PC-3 (cell line): ENCODE results near the gene SCCPDH.

ENCODE experiments used
- EZH2 ChIP-seq: fragments of 300-600 bp; sonication (generic); IDR thresholded peaks from one replicate; pipeline ENCODE4 v1.6.1; 2017; ENCODE audit warnings: antibody characterized with exemption, mild to moderate bottlenecking, low read length; ENCODE audit not compliant: unreplicated experiment
- EZH2phosphoT487 ChIP-seq: fragments of 300-600 bp; sonication (generic); IDR thresholded peaks from 2 replicates; pipeline ENCODE4 v1.6.1; 2018; ENCODE audit warnings: mild to moderate bottlenecking, antibody characterized with exemption, low read length, borderline replicate concordance
- TF ChIP-seq, protein P1 (sequence below): fragments of 300-600 bp; sonication (generic); conservative IDR thresholded peaks from 2 replicates; pipeline ENCODE4 v1.5.1; 2017; ENCODE audit warnings: antibody characterized with exemption, low read depth, mild to moderate bottlenecking, low read length

DNA sequence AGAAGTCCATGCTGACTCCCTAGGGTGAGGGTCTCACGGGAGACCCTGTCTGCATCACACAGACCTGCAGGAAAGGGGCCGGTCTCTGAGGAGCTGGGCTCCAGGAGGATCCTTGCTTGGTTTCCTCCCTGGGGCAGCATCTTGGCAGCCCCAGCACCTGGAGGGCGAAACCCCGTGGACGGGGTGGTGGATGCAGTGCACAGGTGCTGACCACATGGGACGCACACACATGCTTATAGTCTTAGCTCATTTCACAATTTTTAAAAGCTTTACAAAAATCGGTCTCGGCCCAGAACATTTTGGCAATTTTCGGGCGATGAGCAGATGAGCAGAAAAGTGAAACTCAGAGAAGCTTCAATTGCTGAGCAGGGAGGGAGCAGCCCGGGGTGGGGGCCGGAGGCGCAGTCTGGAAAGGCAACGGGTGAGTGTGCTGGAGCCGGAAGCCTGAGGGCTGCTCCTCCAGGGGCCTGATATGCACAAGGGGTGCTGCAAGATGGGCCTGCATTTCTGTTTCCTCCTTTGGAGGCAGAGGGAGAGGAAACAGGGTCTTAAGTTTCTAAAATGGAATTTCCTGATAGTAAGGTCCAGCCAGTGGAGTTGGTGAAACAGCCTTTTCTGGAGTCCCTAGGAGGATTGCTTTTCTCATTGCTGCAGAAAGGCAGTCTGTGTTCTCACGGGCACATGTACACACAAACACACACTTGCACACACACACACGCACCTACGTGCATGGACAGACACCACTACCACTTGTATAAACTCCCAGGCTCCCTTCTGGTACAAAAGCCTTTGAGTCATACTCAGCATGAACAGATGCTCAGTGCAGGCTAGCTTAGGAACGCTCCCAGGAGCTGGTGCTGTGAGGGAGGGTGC lies 60.6 kb downstream of the SCCPDH start:
- TF ChIP-seq, protein P1, sequence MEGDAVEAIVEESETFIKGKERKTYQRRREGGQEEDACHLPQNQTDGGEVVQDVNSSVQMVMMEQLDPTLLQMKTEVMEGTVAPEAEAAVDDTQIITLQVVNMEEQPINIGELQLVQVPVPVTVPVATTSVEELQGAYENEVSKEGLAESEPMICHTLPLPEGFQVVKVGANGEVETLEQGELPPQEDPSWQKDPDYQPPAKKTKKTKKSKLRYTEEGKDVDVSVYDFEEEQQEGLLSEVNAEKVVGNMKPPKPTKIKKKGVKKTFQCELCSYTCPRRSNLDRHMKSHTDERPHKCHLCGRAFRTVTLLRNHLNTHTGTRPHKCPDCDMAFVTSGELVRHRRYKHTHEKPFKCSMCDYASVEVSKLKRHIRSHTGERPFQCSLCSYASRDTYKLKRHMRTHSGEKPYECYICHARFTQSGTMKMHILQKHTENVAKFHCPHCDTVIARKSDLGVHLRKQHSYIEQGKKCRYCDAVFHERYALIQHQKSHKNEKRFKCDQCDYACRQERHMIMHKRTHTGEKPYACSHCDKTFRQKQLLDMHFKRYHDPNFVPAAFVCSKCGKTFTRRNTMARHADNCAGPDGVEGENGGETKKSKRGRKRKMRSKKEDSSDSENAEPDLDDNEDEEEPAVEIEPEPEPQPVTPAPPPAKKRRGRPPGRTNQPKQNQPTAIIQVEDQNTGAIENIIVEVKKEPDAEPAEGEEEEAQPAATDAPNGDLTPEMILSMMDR = no peak
- TF ChIP-seq EZH2 (no peak), EZH2phosphoT487 (no peak)
